Activated CD4-positive, alpha-beta T cell treated with anti-CD3 and anti-CD28 coated beads, Interleukin-2, amount 10 ng/mL, durations not matched to agents 24 days and 14 days (primary cell): Measurements from ENCODE around the gene MRPS6. TPM values are rescaled to one million over a fixed set of nuclear protein-coding genes. Genes with fewer than 3 reads are reported as not detected.
A peak's percentile ranks its signal among the peaks of the same experiment; 100 is the strongest.

Source experiments
- DNase-seq: peaks from one replicate; pipeline ENCODE4 v3.0.0; 2022
- H3K27ac Mint-ChIP-seq: one replicate; pipeline ENCODE4 v1.8.0; 2022; ENCODE audit warnings: mild to moderate bottlenecking, mixed read lengths
- H3K27me3 Mint-ChIP-seq: one replicate; pipeline ENCODE4 v1.8.0; 2022; ENCODE audit warnings: mixed read lengths
- H3K36me3 Mint-ChIP-seq: one replicate; pipeline ENCODE4 v1.8.0; 2022; ENCODE audit warnings: low read depth, mild to moderate bottlenecking, mixed read lengths
- H3K4me1 Mint-ChIP-seq: one replicate; pipeline ENCODE4 v1.8.0; 2021; ENCODE audit warnings: mixed read lengths
- H3K4me3 Mint-ChIP-seq: one replicate; pipeline ENCODE4 v1.8.0; 2022; ENCODE audit warnings: mild to moderate bottlenecking, moderate library complexity, mixed read lengths
- H3K9me3 Mint-ChIP-seq: one replicate; pipeline ENCODE4 v1.8.0; 2021; ENCODE audit warnings: mixed read lengths
- intact Hi-C: fragments of 100-400 bp; cut with micrococcal nuclease; formaldehyde crosslinking; loops from one replicate; pipeline ENCODE4 v1.15.1; 2023
- total RNA-seq: library from RNA; stranded (reverse); gene quantifications from 2 replicates; pipeline ENCODE4 v1.2.3, GENCODE V29; 2022

The MRPS6 gene
- total RNA-seq, 1 donor from 2014 or later, result 154 TPM

DNA sequence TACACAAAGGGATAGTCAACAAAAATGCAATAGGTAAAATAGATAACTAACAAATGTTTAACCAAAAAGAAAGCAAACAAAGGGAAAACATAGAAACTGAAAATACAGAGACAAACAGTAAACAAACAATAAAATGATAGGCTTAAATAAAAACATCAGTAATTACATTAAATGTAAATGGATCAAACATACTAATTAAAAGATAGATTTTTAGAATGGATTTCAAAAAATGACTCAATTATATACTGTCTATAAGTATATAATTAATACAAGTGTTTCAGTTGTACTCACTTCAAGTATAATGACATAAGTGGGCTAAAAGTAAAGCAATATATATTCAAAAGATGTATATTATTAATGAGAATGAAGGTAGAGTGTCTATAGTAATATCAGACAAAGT lies 101.1 kb downstream of the MRPS6 start:
- Mint-ChIP-seq H3K9me3 (peaks cover 38% of the 10 kb centered on the region), H3K4me3 (no peak overlapping the region), H3K36me3 (peaks cover 17% of the 10 kb centered on the region), H3K27ac (no peak overlapping the region), H3K27me3 (peaks cover 2% of the 10 kb centered on the region), H3K4me1 (peaks cover 5% of the 10 kb centered on the region)
- DNase-seq, result no peak
- intact Hi-C loops, result no loop called here

DNA sequence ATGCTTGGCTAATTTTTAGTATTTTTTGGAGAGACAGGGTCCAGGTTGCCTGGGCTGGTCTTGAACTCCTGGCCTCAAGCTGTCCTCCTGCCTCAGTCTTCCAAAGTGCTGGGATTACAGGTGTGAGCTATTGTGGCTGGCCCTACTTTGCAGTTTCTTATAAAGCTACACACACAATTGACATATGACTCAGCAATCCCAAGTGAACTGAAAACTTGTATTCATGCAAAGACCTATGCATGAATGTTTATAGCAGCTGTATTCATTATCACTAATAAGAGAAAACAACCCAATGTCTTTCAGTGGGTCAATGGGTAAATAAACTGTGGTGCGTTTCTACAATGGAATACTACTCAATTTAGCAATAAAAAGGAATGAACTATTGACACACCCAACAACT lies 103.1 kb downstream of the MRPS6 start:
- peaks cover 5% of the 10 kb centered on the region for H3K4me1 Mint-ChIP-seq

DNA sequence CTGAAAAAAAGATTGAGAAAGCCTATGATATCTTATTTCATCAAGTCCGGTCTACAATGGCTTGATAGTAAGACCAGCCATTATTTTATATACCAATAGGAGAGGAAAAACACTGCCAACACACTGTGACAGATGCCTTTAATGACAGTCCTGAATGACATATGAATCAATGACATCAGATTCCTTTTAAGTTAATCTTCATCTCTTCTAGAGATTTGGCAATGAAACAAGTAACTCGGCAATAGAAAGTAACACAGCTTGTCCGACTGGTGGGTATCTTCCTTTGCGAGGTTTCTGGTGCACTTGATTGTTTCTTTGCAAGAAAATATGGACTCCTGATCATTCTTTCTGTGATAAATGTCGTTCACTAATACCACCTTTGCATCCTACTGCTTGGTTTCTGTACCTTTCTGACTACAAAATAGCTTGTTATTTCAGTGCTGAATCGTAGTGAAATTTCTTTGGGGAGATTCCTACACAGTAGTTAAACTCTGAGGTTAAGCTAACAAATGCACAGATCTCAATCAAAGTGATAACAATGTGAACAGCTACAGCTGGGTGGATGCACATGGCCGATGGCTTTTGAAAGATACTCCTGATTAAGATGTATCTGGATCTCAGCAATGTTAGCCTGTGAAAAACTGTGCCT lies 104.7 kb downstream of the MRPS6 start:
- H3K36me3 Mint-ChIP-seq, result peaks cover 1% of the 10 kb centered on the region
- DNase-seq, result no peak
- peaks cover 29% of the 10 kb centered on the region for H3K9me3 Mint-ChIP-seq
- peak overlapping the region; percentile 9 for H3K27ac Mint-ChIP-seq
- peaks cover 5% of the 10 kb centered on the region for H3K4me1 Mint-ChIP-seq
- H3K4me3 Mint-ChIP-seq, result no peak overlapping the region
- H3K27me3 Mint-ChIP-seq, result peaks cover 2% of the 10 kb centered on the region
- intact Hi-C loops, result no loop called here

More for the DNA sequence above, 103.1 kb downstream of the MRPS6 start:
- no peak overlapping the region for H3K4me3 Mint-ChIP-seq
- intact Hi-C loops, result no loop called here
- H3K27me3 Mint-ChIP-seq, result peaks cover 2% of the 10 kb centered on the region
- H3K9me3 Mint-ChIP-seq, result peaks cover 37% of the 10 kb centered on the region
- H3K36me3 Mint-ChIP-seq, result peaks cover 10% of the 10 kb centered on the region
- DNase-seq, result no peak
- H3K27ac Mint-ChIP-seq, result no peak overlapping the region

DNA sequence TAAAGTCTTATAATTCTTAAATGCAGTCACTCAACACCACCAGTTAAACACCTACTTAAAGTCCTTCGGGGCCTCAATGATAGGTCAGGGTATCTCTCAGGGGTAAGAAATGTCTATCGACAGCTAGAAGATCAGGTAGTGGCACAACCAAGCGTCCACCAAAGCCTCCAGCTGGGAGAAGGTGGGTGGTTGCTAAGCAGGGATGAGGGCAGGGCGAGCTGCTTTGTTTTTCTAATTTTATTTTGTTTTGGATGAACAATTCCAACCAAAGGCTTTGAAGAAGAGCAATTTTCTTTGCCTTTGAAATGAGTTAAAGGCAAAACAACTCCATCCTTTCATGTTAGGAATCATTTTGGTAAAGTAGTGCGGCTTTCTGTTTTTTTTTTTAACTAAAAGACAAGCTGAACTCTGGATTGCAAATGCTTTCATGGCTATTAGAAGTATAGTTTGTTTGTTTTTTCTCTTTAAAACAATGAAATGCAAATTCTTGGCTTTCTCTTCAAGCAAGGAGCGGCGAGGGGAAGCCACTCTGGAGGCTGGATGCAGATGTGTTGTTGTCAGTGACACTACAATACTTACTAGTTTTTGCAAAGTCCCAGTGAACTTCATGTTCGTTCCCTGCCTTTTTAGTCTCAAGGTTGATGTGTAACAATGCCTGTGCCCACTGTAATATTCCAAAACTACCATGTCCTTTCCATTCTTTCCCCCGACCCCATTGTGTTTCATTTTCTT lies 106.0 kb downstream of the MRPS6 start:
- Mint-ChIP-seq H3K27ac (no peak overlapping the region), H3K27me3 (peaks cover 2% of the 10 kb centered on the region), H3K9me3 (peaks cover 18% of the 10 kb centered on the region), H3K4me1 (peaks cover 5% of the 10 kb centered on the region), H3K36me3 (no peaks in the 10 kb centered on the region), H3K4me3 (no peak overlapping the region)
- intact Hi-C loops, result no loop called here
- no peak for DNase-seq

DNA sequence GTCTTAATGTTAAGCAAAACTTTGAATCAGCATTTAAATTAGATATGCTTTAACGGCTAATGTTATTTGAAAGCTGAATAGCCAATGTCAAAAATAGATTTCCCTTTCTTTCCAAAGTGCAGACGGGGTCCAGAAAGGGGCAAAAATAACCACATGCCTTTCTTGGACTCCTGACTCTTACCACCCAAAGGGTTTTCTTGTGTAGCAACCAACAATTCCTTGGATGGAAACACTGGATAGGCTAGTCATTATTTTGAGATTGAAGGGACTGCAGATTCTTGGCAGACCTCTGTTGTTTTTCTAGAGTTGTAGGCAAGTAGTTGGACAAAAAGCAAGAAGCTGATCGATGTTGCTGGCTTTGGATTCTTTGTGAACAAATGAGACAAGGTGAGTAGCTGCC lies 107.0 kb downstream of the MRPS6 start:
- intact Hi-C loops, result no loop called here
- no peak for DNase-seq
- H3K27ac Mint-ChIP-seq, result no peak overlapping the region
- peaks cover 13% of the 10 kb centered on the region for H3K9me3 Mint-ChIP-seq
- H3K36me3 Mint-ChIP-seq, result peaks cover 2% of the 10 kb centered on the region
- H3K4me3 Mint-ChIP-seq, result no peak overlapping the region
- H3K4me1 Mint-ChIP-seq, result peaks cover 5% of the 10 kb centered on the region
- peaks cover 2% of the 10 kb centered on the region for H3K27me3 Mint-ChIP-seq

DNA sequence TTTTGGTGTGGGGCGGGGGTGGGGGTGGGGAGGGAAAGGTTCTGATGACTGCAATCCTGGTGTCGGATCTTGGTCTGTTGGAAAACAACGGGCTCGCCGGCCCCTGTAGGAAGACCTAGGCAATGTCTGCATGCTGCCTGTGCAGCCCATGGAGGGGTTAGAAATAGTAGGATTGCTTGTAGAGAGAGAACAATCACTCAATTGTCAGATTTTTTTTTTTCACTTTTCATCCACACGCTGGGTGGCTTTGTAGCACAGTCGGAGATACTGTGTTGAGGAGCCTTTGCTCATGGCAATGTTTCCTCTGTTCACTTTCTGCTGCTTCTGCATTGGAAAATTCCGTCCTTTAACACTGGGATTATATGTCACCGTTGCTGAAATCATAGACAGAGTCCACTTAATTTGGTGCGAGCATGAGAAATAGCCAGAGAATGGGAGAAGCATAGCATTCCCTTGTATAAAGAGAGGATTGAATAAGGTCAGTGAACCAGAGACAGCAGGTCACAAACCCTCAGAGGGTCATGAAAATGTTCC lies 107.5 kb downstream of the MRPS6 start:
- H3K27me3 Mint-ChIP-seq, result peaks cover 2% of the 10 kb centered on the region
- no peak overlapping the region for H3K4me3 Mint-ChIP-seq
- intact Hi-C loops, result no loop called here
- DNase-seq, result no peak
- H3K4me1 Mint-ChIP-seq, result peaks cover 5% of the 10 kb centered on the region
- H3K36me3 Mint-ChIP-seq, result peaks cover 2% of the 10 kb centered on the region
- H3K27ac Mint-ChIP-seq, result no peak overlapping the region
- H3K9me3 Mint-ChIP-seq, result peaks cover 13% of the 10 kb centered on the region

DNA sequence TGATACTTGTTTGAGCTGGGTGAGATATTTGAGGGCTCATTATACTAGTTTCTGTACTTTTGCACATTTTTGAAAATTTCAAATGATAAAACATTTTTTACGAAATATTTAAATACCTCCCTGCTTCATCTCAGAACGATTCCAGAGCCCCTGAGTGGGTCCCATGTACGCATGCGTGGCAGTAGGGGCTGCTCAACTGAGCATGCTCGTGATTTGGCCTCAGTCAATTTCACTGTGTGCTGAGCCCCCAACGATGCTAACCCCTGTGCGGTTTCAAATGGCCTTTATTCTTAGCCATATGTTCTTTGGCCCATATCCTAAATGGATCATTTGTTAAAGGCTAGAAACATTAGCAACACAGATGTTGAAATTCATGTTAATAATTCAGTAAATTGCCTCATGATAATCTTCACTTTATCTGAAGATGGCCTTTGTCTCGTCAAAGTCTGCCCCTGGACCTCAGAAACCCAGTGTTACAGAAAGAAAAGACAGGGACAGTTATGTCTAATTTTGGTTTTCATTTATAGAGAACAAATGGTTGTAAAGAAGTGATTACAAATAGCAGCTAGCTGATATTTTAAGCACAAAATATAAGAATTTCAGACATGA lies 108.2 kb downstream of the MRPS6 start:
- DNase-seq, result no peak
- no peak overlapping the region for H3K27ac Mint-ChIP-seq
- peaks cover 2% of the 10 kb centered on the region for H3K27me3 Mint-ChIP-seq
- peaks cover 2% of the 10 kb centered on the region for H3K36me3 Mint-ChIP-seq
- peaks cover 5% of the 10 kb centered on the region for H3K4me1 Mint-ChIP-seq
- intact Hi-C loops, result no loop called here
- H3K4me3 Mint-ChIP-seq, result no peak overlapping the region
- peaks cover 13% of the 10 kb centered on the region for H3K9me3 Mint-ChIP-seq

DNA sequence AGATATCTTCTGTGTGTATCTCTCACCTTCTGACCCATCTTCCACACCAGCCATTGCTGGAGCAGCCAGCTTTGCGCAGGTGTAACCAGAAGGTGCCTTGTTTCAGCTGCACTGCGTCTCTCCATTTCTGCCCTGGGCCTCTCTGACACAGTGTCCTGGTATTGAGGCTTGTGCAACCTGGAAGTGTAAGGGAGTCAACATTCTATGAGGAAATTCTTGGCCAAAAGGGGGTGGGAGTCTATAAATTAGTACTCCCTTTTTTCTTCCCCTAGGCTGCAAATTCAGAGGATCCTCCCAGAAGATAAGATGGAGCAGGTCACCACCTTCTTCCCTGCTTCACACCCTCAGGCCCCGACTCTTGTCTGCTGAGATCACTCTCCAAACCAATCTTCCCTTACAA lies 109.1 kb downstream of the MRPS6 start:
- Mint-ChIP-seq H3K36me3 (peaks cover 2% of the 10 kb centered on the region), H3K27me3 (peaks cover 2% of the 10 kb centered on the region), H3K27ac (no peak overlapping the region), H3K9me3 (peaks cover 13% of the 10 kb centered on the region), H3K4me1 (peaks cover 5% of the 10 kb centered on the region), H3K4me3 (no peak overlapping the region)
- no peak for DNase-seq
- intact Hi-C loops, result no loop called here

DNA sequence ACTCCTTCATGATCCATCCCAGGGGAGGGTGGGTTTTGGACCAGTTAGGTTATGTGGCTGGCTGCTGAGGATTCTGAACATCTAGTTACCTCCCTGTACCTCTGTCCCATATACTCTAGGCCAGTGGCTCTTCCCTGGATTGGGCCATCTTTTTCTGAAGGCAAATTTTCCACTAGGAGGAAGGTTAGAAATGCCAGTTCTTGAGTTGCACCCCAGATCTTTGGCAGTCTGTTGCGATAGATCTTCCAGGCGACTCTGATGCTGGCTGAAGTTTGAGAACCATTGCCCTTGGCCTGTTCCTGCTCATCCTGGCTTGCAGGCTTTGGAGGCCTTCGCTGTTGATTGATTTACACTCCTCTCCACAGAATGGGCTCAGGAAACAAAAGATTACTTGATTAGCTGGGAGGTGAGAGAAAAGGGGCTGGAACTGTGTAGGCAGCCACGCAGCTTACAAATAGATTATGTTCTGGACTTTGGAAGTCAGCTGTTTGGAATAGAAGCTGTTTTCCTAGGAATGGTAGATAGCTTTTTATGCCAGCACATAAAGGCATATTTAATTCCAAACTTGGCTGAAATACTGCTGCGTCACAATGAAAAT lies 110.1 kb downstream of the MRPS6 start:
- H3K4me1 Mint-ChIP-seq, result peaks cover 4% of the 10 kb centered on the region
- DNase-seq, result peak; percentile 43
- intact Hi-C loops, result no loop called here
- peaks cover 2% of the 10 kb centered on the region for H3K36me3 Mint-ChIP-seq
- peaks cover 2% of the 10 kb centered on the region for H3K27me3 Mint-ChIP-seq
- no peak overlapping the region for H3K27ac Mint-ChIP-seq
- H3K9me3 Mint-ChIP-seq, result peaks cover 15% of the 10 kb centered on the region
- no peak overlapping the region for H3K4me3 Mint-ChIP-seq

DNA sequence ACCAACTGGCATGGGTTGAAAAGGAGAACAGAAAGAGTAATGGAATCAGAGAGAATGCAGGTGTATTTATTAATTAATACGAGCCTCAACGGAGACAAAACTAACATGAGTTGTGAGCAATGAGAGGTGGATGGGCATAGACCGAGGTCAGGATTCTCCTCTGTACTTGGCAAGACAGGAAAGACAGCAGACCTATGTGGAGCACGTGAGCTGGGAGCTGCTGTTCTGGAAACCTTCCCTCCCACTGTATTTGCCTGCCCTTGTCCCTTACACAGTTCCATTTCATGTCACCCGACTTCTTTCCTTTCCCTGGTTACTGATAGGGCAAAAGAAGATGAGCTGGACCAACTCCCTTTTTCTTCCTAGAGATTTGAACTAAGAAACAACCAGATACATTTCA lies 110.9 kb downstream of the MRPS6 start:
- peak; percentile 19 for DNase-seq
- intact Hi-C loops, result no loop called here
- H3K27ac Mint-ChIP-seq, result no peak overlapping the region
- H3K4me1 Mint-ChIP-seq, result peaks cover under 1% of the 10 kb centered on the region
- H3K36me3 Mint-ChIP-seq, result peaks cover 5% of the 10 kb centered on the region
- peaks cover 19% of the 10 kb centered on the region for H3K9me3 Mint-ChIP-seq
- H3K27me3 Mint-ChIP-seq, result peaks cover under 1% of the 10 kb centered on the region
- H3K4me3 Mint-ChIP-seq, result no peak overlapping the region

DNA sequence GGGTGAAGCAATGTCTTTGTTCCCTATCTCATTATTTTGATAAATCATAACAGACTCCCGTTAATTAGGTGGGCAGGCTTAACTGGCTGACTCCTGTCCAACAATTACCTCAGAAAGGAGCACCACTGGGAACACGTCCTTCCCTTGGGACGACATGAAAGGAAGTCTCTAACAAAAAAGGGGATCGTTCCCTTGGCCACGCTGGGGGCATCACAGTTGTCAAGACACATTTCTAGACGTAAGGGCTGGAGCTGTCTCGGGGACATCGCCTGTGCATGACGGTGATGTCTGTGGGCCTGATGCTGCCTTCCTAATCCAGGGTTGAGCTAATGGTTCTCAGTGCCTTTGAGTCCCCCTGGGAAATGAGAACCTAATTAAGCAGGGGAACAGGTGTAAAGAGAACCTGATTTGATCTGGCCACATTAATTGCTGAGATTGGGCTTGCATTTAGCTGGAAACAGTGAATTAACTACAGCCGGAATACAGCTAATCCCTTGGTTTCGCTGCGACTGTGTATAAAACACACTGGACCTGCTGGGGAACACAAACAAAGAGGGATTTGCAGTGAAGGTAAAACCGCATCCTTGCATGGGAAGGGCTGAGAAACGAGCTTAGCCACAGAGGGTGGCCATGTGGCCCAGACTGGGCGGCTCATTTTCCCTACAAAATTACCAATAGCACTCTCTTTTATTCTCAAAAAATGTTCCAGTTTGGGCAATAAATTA lies 111.8 kb downstream of the MRPS6 start:
- peak; percentile 51 for DNase-seq
- peaks cover 9% of the 10 kb centered on the region for H3K4me1 Mint-ChIP-seq
- peaks cover 10% of the 10 kb centered on the region for H3K36me3 Mint-ChIP-seq
- intact Hi-C loops, result no loop called here
- H3K27me3 Mint-ChIP-seq, result no peaks in the 10 kb centered on the region
- H3K9me3 Mint-ChIP-seq, result peaks cover 25% of the 10 kb centered on the region
- H3K27ac Mint-ChIP-seq, result no peak overlapping the region
- H3K4me3 Mint-ChIP-seq, result no peak overlapping the region

DNA sequence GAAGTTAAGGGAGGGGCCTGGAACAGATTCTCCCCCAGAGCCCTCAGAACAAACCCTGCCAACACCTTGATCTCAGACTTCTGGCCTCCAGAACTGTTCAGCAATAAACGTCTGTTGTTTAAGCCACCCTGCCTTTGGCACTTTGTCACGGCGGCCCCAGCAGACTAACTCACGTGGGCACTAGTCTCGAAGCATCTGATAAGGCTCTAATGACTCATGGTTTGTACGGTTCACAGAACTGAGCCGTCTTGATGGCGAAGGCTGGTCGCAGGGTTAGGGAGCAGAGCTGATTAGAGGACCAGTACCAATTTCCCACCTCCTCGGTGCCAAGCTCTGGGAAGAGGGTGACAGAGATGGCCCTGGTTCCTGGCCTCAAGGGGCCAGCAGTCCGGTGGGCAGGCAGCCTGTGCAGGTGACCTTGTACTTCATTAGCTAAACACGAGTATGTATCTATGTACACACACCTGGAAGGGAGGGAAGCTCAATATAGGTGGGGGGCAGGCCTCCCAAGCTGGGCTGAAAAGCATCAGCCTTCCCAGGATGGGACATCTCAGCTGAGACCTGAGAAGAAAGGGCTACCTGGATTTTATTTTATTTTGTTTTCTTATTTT lies 112.8 kb downstream of the MRPS6 start:
- Mint-ChIP-seq H3K4me3 (no peak overlapping the region), H3K36me3 (peaks cover 12% of the 10 kb centered on the region)

DNA sequence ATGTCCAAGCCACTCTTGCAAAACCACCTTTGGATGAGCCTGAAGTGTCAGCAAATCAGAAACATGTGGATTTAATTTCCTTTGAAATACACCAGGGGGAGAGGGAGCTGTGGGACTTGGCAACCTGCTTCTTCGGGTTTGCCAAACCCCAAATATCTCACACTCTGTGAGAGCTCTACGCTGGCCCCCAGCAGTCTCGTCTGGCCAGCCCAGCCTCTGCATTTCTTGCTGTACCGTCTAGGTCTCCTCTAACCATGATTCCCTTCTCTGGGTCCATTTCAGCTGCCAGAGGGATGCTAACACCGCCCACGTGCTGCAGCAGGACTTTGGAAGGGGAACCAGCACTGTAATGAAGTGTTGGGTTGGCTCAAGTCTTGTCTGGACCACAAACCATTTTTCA lies 114.6 kb downstream of the MRPS6 start:
- DNase-seq, result no peak
- Mint-ChIP-seq H3K9me3 (peaks cover 22% of the 10 kb centered on the region), H3K27ac (no peak overlapping the region), H3K4me1 (peaks cover 27% of the 10 kb centered on the region), H3K4me3 (no peak overlapping the region), H3K36me3 (peaks cover 14% of the 10 kb centered on the region), H3K27me3 (no peaks in the 10 kb centered on the region)
- intact Hi-C loops, result no loop called here

More for the DNA sequence above, 112.8 kb downstream of the MRPS6 start:
- DNase-seq, result peak; percentile 46
- no peak overlapping the region for H3K27ac Mint-ChIP-seq
- peaks cover 21% of the 10 kb centered on the region for H3K9me3 Mint-ChIP-seq
- peaks cover 18% of the 10 kb centered on the region for H3K4me1 Mint-ChIP-seq
- no peaks in the 10 kb centered on the region for H3K27me3 Mint-ChIP-seq
- intact Hi-C loops, result no loop called here
